IPS-15b (cell line): Measurements from ENCODE around the gene ABCC4.

ENCODE experiments used
- H3K27me3 ChIP-seq: one replicate; pipeline ENCODE4 v1.6.1; 2013; ENCODE audit warnings: low read length; ENCODE audit not compliant: control insufficient read depth, insufficient read depth
- H3K36me3 ChIP-seq: one replicate; pipeline ENCODE4 v1.6.1; 2013; ENCODE audit warnings: low read length; ENCODE audit not compliant: control insufficient read depth, insufficient read depth
- H3K4me1 ChIP-seq: one replicate; pipeline ENCODE4 v1.6.1; 2013; ENCODE audit warnings: mild to moderate bottlenecking, low read length; ENCODE audit not compliant: control insufficient read depth, insufficient read depth
- H3K4me3 ChIP-seq: one replicate; pipeline ENCODE4 v1.5.1; 2013; ENCODE audit warnings: low read depth, low read length
- H3K9ac ChIP-seq: one replicate; pipeline ENCODE4 v1.6.1; 2013; ENCODE audit warnings: low read depth, mild to moderate bottlenecking, low read length
- H3K9me3 ChIP-seq: one replicate; pipeline ENCODE4 v1.6.1; 2013; ENCODE audit warnings: mild to moderate bottlenecking, low read length; ENCODE audit not compliant: control insufficient read depth, insufficient read depth

Gene ABCC4

DNA sequence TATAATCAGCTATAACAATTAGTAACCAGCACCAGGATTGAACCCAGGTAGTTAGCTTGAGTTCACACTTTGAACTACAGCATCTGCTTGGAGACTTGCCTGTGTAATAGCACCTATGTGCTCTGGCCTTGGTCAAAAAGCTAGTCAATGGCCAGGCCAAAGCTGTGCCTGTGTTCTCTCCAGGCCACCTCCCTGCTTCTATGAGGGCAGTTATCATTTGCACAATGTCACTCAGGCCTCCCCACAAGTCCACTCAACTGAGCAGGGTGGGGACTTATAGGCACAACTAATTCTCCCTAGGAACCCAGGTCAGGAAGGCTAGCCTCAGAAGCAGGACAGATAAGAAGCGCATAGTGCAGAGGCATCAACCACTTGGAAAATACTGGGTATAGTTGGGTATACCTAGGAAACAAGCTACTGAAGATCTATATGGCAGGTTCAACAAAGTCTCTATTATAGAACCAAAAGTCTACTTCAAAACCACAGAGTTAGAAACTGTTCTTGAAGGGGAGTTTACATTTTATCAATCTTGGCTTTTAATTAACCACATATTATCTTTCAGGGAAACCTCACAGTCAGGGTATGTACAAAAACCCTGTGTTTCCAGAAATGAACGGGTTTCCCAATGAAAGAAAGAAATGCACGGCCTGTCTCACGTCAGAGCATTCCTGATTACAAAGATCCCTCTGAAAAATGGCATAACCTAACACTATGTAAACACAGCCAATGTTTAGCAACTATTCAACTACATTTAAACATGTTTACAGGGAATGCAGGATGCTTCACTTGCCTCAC, 140.9 kb downstream of the ABCC4 start:
- Histone ChIP-seq H3K9me3 (no peaks in the 10 kb centered on the region), H3K4me1 (no peaks in the 10 kb centered on the region), H3K36me3 (no peaks in the 10 kb centered on the region), H3K27me3 (no peaks in the 10 kb centered on the region), H3K4me3 (no peak overlapping the region), H3K9ac (no peak overlapping the region)

- Histone ChIP-seq H3K9ac (no peak overlapping the region), H3K4me3 (no peak overlapping the region), H3K4me1 (no peaks in the 10 kb centered on the region), H3K36me3 (no peaks in the 10 kb centered on the region), H3K27me3 (no peaks in the 10 kb centered on the region), H3K9me3 (no peaks in the 10 kb centered on the region)
Measured at GRCh38 chr13:95159458-95159857, 141.8 kb downstream of the ABCC4 start.

DNA sequence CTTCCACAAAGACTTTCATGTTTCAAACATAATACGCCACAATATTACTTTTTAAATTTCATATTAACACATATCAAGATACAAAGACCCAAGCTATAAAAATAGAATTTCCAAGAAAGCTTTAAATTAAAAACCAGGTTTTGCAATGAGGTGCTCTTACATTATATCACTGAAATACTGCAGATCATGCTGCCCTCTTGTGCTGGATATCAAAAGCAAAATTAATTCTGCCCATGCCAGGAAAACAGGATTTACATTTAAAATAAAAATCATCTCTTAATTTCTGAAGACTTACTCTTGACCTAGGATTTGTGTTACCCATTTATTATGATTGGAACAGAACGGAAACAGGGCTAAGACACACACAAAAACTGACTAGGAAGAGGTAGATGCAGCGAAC, 145.0 kb downstream of the ABCC4 start:
- no peak overlapping the region for H3K9ac ChIP-seq

GRCh38 chr13:95155504-95155903, 145.7 kb downstream of the ABCC4 start:
- Histone ChIP-seq H3K9ac (no peak overlapping the region), H3K36me3 (no peaks in the 10 kb centered on the region), H3K4me1 (peaks cover 18% of the 10 kb centered on the region), H3K4me3 (no peak overlapping the region), H3K9me3 (no peaks in the 10 kb centered on the region), H3K27me3 (no peaks in the 10 kb centered on the region)

More for the DNA sequence above, 145.0 kb downstream of the ABCC4 start:
- Histone ChIP-seq H3K4me1 (peaks cover 18% of the 10 kb centered on the region), H3K27me3 (no peaks in the 10 kb centered on the region), H3K36me3 (no peaks in the 10 kb centered on the region), H3K4me3 (no peak overlapping the region), H3K9me3 (no peaks in the 10 kb centered on the region)

- Histone ChIP-seq H3K27me3 (no peaks in the 10 kb centered on the region), H3K4me3 (no peak overlapping the region), H3K4me1 (peaks cover 18% of the 10 kb centered on the region), H3K36me3 (no peaks in the 10 kb centered on the region), H3K9me3 (no peaks in the 10 kb centered on the region), H3K9ac (no peak overlapping the region)
Measured at GRCh38 chr13:95155093-95155492, 146.2 kb downstream of the ABCC4 start.

- Histone ChIP-seq H3K36me3 (no peaks in the 10 kb centered on the region), H3K4me3 (no peak overlapping the region), H3K9ac (no peak overlapping the region), H3K9me3 (no peaks in the 10 kb centered on the region), H3K4me1 (peaks cover 18% of the 10 kb centered on the region), H3K27me3 (no peaks in the 10 kb centered on the region)
Measured at GRCh38 chr13:95154413-95154886, 146.8 kb downstream of the ABCC4 start.

DNA sequence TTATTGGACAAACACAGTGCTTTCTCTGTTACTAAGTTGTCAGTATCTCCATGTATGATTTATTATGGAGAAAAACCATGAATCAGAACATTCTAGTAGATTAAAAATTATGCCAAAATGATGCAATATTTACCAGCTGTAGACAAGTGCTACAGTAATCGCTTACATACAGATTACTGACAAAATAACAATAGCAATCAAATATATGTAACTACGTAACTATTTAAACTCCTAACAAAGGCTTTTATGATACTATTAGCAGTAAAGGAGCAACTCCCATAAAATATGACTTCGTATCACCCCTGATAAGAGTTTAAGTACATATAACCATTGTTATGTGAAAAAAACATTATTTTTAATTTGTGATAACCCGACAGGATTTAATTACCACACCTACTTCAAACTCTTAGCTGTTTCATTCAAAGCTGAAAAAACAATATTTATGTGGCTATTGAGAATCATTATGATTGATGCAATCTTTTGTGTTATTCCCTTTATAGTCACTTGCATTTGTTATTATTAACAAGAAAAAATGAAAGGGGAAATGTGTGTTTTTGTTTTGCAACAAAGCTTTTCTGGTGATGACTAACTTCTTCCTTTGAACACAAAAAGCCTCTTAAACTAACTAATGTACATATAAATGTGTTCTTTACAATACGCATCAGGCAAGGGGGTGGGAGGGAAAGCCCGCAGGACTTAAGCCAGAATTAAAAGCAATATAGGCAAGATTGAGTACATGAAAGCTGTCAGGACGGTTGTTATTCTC, 147.4 kb downstream of the ABCC4 start:
- peaks cover 18% of the 10 kb centered on the region for H3K4me1 ChIP-seq

GRCh38 chr13:95151942-95152587, 149.2 kb downstream of the ABCC4 start:
- Histone ChIP-seq H3K4me3 (no peak overlapping the region), H3K27me3 (no peaks in the 10 kb centered on the region), H3K4me1 (peaks cover 18% of the 10 kb centered on the region), H3K9ac (no peak overlapping the region), H3K9me3 (no peaks in the 10 kb centered on the region), H3K36me3 (no peaks in the 10 kb centered on the region)

More for the DNA sequence above, 147.4 kb downstream of the ABCC4 start:
- no peaks in the 10 kb centered on the region for H3K27me3 ChIP-seq
- H3K9ac ChIP-seq, result no peak overlapping the region
- no peaks in the 10 kb centered on the region for H3K9me3 ChIP-seq
- H3K36me3 ChIP-seq, result no peaks in the 10 kb centered on the region
- no peak overlapping the region for H3K4me3 ChIP-seq

DNA sequence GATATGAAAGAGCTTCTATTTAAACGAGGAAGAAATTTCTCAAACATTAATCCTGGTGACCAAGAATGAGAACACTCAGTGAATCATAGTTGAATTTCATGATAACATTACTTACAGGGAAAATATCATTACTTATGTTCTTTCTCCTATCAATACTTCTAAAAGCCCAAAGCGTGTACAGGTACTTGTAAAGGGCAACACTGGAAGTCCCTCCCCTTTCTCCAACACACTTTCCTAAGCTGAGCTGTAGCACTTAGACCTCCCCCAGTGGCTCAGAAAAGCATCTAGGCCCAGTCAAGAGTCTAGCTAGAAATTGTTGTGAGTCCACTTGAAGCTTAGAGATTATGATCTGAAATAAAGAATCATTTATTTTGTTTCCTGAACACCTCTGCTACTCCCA, 150.7 kb downstream of the ABCC4 start:
- H3K4me1 ChIP-seq, result peaks cover 18% of the 10 kb centered on the region
- H3K9ac ChIP-seq, result no peak overlapping the region
- no peaks in the 10 kb centered on the region for H3K36me3 ChIP-seq
- H3K4me3 ChIP-seq, result no peak overlapping the region
- no peaks in the 10 kb centered on the region for H3K9me3 ChIP-seq
- H3K27me3 ChIP-seq, result no peaks in the 10 kb centered on the region

GRCh38 chr13:95146486-95146885, 154.8 kb downstream of the ABCC4 start:
- no peak overlapping the region for H3K9ac ChIP-seq

GRCh38 chr13:95145587-95145986, 155.7 kb downstream of the ABCC4 start:
- no peak overlapping the region for H3K9ac ChIP-seq
- H3K9me3 ChIP-seq, result no peaks in the 10 kb centered on the region
- H3K27me3 ChIP-seq, result no peaks in the 10 kb centered on the region
- no peaks in the 10 kb centered on the region for H3K4me1 ChIP-seq
- H3K36me3 ChIP-seq, result no peaks in the 10 kb centered on the region
- no peak overlapping the region for H3K4me3 ChIP-seq

More at GRCh38 chr13:95146486-95146885, 154.8 kb downstream of the ABCC4 start:
- Histone ChIP-seq H3K4me3 (no peak overlapping the region), H3K9me3 (no peaks in the 10 kb centered on the region), H3K27me3 (no peaks in the 10 kb centered on the region), H3K4me1 (no peaks in the 10 kb centered on the region), H3K36me3 (no peaks in the 10 kb centered on the region)
